ENCODE data around the gene TBK1.

The TBK1 gene

DNA sequence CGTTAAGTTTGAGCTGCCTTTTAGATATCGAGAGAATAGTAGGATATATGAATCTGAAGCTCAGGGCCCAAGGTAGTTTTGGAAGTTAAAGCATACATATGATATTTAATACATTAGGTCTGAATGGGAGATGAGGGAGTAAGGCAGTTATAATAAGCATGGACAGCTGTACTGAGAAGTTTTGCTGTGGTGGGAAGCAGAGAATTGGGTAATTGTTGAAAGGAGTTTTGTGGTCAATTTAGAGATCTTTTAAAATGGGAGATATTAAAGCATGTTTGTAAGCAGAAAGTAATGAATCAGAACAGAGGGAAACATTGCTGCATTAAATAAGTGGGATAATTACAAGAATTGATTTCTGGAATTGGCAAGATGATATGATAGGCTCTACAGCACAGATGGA is 21.3 kb downstream of the TBK1 start:
- Histone ChIP-seq H3K4me3 (ENCODE audit: low read length) (no peak overlapping the region), H3K27me3 (ENCODE audit: insufficient read depth, low read length) (no peaks in the 10 kb centered on the region), H3K4me1 (ENCODE audit: insufficient read depth, low read length) (no peaks in the 10 kb centered on the region), H3K9me3 (ENCODE audit: insufficient read depth, low read depth, low read length) (peaks cover 16% of the 10 kb centered on the region), H3K36me3 (ENCODE audit: insufficient read depth, low read length) (peaks cover 82% of the 10 kb centered on the region), H3K9ac (ENCODE audit: low read depth, low read length) (no peak overlapping the region), H3K27ac (ENCODE audit: low read depth, low read length) (no peak overlapping the region)
- over 99% methylated on average over 2 of the region's 2 CpGs for WGBS

DNA sequence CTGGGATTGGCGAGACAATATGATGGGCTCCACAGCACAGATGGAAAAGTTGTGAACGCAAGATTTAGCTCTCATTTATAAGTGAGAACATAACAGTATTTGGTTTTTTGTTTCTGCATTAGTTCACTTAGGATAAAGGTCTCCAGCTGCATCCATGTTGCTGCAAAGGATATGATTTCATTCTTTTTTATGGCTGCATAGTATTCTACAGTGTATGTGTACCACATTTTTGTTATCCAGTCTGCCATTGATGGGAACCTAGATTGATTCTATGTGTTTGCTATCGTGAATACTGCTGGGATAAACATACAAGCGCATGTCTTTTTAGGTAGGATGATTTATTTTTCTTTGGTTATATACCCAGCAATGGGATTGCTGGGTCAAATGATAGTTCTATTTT is 23.6 kb downstream of the TBK1 start:
- no peak overlapping the region for H3K4me3 ChIP-seq (ENCODE audit: low read length)
- WGBS: 97% methylated on average over 4 of the region's 4 CpGs
- peaks cover 79% of the 10 kb centered on the region for H3K36me3 ChIP-seq (ENCODE audit: insufficient read depth, low read length)

DNA sequence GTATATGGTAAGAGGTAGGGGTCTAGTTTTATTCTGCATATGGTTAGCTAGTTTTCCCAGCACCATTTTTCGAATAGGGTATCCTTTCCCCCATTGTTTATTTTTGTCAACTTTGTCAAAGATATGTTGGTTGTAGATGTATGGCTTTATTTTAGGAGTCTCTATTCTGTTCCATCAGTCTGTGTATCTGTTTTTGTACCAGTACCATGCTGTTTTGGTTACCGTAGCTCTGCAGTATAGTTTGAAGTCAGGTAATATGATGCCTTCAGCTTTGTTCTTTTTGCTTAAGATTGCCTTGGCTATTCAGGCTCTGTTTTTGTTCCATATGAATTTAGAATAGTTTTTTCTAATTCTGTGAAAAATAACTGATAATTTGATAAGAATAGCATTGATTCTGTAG is 24.9 kb downstream of the TBK1 start:
- no peak overlapping the region for H3K9ac ChIP-seq (ENCODE audit: low read depth, low read length)
- H3K27me3 ChIP-seq (ENCODE audit: insufficient read depth, low read length): no peaks in the 10 kb centered on the region
- no peak overlapping the region for H3K4me3 ChIP-seq (ENCODE audit: low read length)
- H3K4me1 ChIP-seq (ENCODE audit: insufficient read depth, low read length): no peaks in the 10 kb centered on the region
- H3K36me3 ChIP-seq (ENCODE audit: insufficient read depth, low read length): peaks cover 81% of the 10 kb centered on the region
- peaks cover 16% of the 10 kb centered on the region for H3K9me3 ChIP-seq (ENCODE audit: insufficient read depth, low read depth, low read length)
- WGBS: 100% methylated on average over 2 of the region's 2 CpGs
- no peak overlapping the region for H3K27ac ChIP-seq (ENCODE audit: low read depth, low read length)

More for the DNA sequence above, 23.6 kb downstream of the TBK1 start:
- Histone ChIP-seq H3K27ac (ENCODE audit: low read depth, low read length) (no peak overlapping the region), H3K9ac (ENCODE audit: low read depth, low read length) (no peak overlapping the region), H3K9me3 (ENCODE audit: insufficient read depth, low read depth, low read length) (peaks cover 16% of the 10 kb centered on the region), H3K4me1 (ENCODE audit: insufficient read depth, low read length) (no peaks in the 10 kb centered on the region), H3K27me3 (ENCODE audit: insufficient read depth, low read length) (no peaks in the 10 kb centered on the region)

DNA sequence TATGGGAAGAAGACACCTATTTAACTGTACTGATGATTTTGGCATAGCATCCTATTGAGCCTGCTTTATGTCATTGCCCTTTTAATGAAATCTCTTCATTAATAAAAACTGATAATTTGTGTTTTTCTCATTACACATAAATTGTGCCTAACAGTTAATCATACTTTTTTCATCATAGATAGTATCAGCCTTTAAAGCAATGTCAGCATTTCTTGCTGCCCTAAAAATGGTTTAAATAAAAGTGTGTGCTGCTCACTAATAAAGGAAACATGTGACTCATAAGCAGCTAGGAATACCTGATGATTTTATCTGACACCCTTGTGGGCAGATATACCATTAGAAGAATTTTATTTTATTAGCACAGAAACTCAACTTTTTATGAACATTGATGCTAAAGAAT is 26.7 kb downstream of the TBK1 start:
- no peak overlapping the region for H3K9ac ChIP-seq (ENCODE audit: low read depth, low read length)
- H3K9me3 ChIP-seq (ENCODE audit: insufficient read depth, low read depth, low read length): peaks cover 16% of the 10 kb centered on the region
- H3K4me3 ChIP-seq (ENCODE audit: low read length): no peak overlapping the region
- H3K36me3 ChIP-seq (ENCODE audit: insufficient read depth, low read length): peaks cover 84% of the 10 kb centered on the region
- no peaks in the 10 kb centered on the region for H3K4me1 ChIP-seq (ENCODE audit: insufficient read depth, low read length)
- H3K27ac ChIP-seq (ENCODE audit: low read depth, low read length): no peak overlapping the region
- no peaks in the 10 kb centered on the region for H3K27me3 ChIP-seq (ENCODE audit: insufficient read depth, low read length)

DNA sequence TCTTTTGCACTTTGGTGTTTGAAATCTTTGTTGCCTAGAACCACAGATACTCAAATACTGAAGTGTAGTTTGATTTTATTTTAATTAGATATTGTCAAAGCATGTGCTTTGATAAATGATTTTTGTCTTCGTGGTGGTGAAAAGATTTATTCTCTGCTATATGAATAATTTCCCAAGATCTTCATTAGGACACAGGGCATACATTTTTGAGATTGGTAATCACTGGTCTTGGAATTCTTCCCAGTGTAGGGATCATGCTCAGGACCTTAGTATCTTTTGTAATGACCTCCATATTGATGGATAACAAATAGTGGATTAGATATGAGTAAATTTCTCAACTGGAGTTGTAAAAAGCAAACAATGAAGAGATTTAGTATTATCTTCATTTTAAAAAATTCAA is 28.2 kb downstream of the TBK1 start:
- H3K4me1 ChIP-seq (ENCODE audit: insufficient read depth, low read length): no peaks in the 10 kb centered on the region
- H3K4me3 ChIP-seq (ENCODE audit: low read length): no peak overlapping the region
- H3K9me3 ChIP-seq (ENCODE audit: insufficient read depth, low read depth, low read length): peaks cover 14% of the 10 kb centered on the region
- H3K27ac ChIP-seq (ENCODE audit: low read depth, low read length): no peak overlapping the region
- H3K9ac ChIP-seq (ENCODE audit: low read depth, low read length): no peak overlapping the region
- peaks cover 84% of the 10 kb centered on the region for H3K36me3 ChIP-seq (ENCODE audit: insufficient read depth, low read length)
- WGBS: no CpG with 5 or more reads among the region's 1 CpG
- no peaks in the 10 kb centered on the region for H3K27me3 ChIP-seq (ENCODE audit: insufficient read depth, low read length)

DNA sequence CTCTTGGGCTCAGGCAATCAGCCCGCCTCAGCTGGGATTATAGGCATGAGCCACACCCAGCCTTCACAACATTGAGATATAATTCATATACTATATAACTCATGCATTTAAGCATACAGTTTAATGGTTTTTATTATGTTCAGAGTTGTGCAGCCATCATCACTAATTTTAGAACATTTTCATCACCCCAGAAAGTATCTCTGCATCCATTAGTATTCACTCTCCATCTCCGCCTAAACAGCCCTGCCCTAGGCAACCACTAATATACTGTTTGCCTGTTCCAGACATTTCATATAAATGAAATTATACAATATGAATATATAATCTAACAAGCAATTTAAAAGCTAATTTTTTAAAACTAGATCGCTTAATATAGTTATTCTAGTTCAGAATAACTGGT is 34.7 kb downstream of the TBK1 start:
- Histone ChIP-seq H3K27ac (ENCODE audit: low read depth, low read length) (no peak overlapping the region), H3K9me3 (ENCODE audit: insufficient read depth, low read depth, low read length) (no peaks in the 10 kb centered on the region), H3K27me3 (ENCODE audit: insufficient read depth, low read length) (no peaks in the 10 kb centered on the region), H3K4me3 (ENCODE audit: low read length) (no peak overlapping the region), H3K4me1 (ENCODE audit: insufficient read depth, low read length) (no peaks in the 10 kb centered on the region), H3K9ac (ENCODE audit: low read depth, low read length) (no peak overlapping the region), H3K36me3 (ENCODE audit: insufficient read depth, low read length) (peaks cover 97% of the 10 kb centered on the region)
- WGBS: 100% methylated on average over 2 of the region's 3 CpGs

DNA sequence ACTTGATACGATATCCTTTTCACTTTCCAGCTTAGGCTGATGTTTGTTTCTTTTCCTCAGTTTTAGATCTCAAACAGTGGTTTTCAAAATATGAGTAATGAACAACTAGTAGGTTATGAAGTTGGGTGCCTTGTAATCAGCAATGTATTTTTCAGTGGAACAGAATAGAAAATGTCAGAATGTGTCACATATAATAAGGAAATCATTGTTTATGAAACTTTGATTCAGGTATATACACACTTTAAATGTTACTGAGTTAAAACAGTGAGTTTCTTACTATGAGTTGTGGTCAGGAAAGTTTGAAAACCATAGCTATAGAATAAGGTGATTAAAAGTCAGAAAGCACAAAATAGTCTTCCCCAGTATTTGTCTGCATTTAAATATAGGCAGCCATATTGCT is 39.8 kb downstream of the TBK1 start:
- WGBS: 100% methylated on average over 1 of the region's 1 CpG
- H3K9me3 ChIP-seq (ENCODE audit: insufficient read depth, low read depth, low read length): no peaks in the 10 kb centered on the region
- no peaks in the 10 kb centered on the region for H3K4me1 ChIP-seq (ENCODE audit: insufficient read depth, low read length)

DNA sequence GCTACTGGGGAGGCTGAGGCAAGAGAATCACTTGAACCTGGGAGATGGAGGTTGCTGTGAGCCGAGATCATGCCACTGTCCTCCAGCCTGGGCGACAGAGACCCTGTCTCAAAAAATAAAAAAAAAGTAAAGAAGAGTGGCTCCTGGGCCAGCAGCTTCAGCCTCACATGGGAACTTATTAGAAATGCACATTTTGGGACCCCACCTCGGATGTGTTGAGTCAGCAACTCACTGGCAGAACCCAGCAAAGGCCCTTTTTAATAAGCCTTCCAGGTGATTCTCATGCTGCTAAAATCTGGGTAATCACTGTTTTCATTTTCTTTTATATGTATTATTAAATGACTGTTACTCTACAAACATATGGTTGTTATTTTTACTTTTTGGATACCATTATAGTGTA is 41.6 kb downstream of the TBK1 start:
- Histone ChIP-seq H3K27ac (ENCODE audit: low read depth, low read length) (no peak overlapping the region), H3K9me3 (ENCODE audit: insufficient read depth, low read depth, low read length) (no peaks in the 10 kb centered on the region), H3K27me3 (ENCODE audit: insufficient read depth, low read length) (no peaks in the 10 kb centered on the region), H3K9ac (ENCODE audit: low read depth, low read length) (no peak overlapping the region), H3K4me3 (ENCODE audit: low read length) (no peak overlapping the region), H3K36me3 (ENCODE audit: insufficient read depth, low read length) (peaks cover 95% of the 10 kb centered on the region), H3K4me1 (ENCODE audit: insufficient read depth, low read length) (no peaks in the 10 kb centered on the region)
- 97% methylated on average over 3 of the region's 3 CpGs for WGBS

More for the DNA sequence above, 39.8 kb downstream of the TBK1 start:
- Histone ChIP-seq H3K27me3 (ENCODE audit: insufficient read depth, low read length) (no peaks in the 10 kb centered on the region), H3K36me3 (ENCODE audit: insufficient read depth, low read length) (peaks cover 95% of the 10 kb centered on the region), H3K9ac (ENCODE audit: low read depth, low read length) (no peak overlapping the region), H3K27ac (ENCODE audit: low read depth, low read length) (no peak overlapping the region), H3K4me3 (ENCODE audit: low read length) (no peak overlapping the region)

DNA sequence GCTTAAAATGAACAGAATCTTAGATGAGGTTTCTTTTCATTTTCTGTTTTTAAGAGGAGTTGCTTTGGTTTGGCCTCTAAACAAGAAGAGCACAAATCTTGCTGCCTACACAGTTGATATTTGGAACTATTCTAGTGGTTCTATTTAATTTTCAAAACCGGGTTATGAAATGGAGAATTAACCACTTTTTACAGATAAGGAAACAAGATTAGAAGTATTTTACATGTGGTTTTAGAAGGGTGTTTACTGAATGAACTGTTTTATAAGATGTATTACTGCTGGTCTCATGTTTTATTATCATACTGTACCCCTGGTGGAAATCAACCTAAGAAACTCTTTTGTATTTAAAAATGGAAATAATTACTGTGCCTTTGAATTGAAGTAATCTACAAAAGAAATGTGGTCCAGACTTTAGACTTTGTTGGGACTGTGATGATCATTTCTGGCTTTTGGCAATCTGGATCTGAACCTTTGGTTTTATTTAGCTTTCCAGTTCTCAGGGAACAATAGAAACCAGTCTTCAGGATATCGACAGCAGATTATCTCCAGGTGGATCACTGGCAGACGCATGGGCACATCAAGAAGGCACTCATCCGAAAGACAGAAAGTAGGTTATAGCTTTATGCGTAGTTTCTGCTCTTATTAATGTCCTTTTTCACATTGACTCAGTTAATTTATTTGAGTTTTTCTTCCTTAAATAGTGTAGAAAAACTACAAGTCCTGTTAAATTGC is 43.2 kb downstream of the TBK1 start:
- Histone ChIP-seq H3K9me3 (ENCODE audit: insufficient read depth, low read depth, low read length) (no peaks in the 10 kb centered on the region), H3K36me3 (ENCODE audit: insufficient read depth, low read length) (peaks cover 93% of the 10 kb centered on the region)

DNA sequence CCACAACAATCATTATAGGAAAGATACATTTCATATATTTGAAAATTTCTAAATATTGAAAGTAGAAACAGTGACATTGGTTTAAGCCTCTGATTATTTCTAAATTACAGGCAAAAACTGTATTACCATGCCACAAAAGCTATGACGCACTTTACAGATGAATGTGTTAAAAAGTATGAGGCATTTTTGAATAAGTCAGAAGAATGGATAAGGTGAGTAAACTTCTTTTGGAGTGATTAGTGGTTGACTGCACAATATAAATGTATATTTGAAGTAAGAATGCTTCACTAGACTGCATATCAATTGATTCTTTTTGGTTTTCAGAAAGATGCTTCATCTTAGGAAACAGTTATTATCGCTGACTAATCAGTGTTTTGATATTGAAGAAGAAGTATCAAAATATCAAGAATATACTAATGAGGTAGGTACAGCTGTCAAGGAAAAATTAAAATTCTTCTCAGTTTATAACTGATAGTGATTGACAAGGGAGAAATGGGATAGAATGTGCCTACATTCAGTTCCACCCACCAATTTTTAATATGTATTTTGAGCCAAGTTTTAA is 45.0 kb downstream of the TBK1 start:
- no peaks in the 10 kb centered on the region for H3K9me3 ChIP-seq (ENCODE audit: insufficient read depth, low read depth, low read length)
- H3K27ac ChIP-seq (ENCODE audit: low read depth, low read length): no peak overlapping the region
- no peak overlapping the region for H3K9ac ChIP-seq (ENCODE audit: low read depth, low read length)
- 95% methylated on average over 2 of the region's 2 CpGs for whole genome bisulfite sequencing
- H3K4me1 ChIP-seq (ENCODE audit: insufficient read depth, low read length): no peaks in the 10 kb centered on the region
- H3K36me3 ChIP-seq (ENCODE audit: insufficient read depth, low read length): peaks cover 87% of the 10 kb centered on the region
- no peaks in the 10 kb centered on the region for H3K27me3 ChIP-seq (ENCODE audit: insufficient read depth, low read length)
- H3K4me3 ChIP-seq (ENCODE audit: low read length): no peak overlapping the region

More for the DNA sequence above, 43.2 kb downstream of the TBK1 start:
- Histone ChIP-seq H3K27me3 (ENCODE audit: insufficient read depth, low read length) (no peaks in the 10 kb centered on the region), H3K4me1 (ENCODE audit: insufficient read depth, low read length) (no peaks in the 10 kb centered on the region), H3K4me3 (ENCODE audit: low read length) (no peak overlapping the region), H3K9ac (ENCODE audit: low read depth, low read length) (no peak overlapping the region), H3K27ac (ENCODE audit: low read depth, low read length) (no peak overlapping the region)
- 97% methylated on average over 5 of the region's 5 CpGs for WGBS

DNA sequence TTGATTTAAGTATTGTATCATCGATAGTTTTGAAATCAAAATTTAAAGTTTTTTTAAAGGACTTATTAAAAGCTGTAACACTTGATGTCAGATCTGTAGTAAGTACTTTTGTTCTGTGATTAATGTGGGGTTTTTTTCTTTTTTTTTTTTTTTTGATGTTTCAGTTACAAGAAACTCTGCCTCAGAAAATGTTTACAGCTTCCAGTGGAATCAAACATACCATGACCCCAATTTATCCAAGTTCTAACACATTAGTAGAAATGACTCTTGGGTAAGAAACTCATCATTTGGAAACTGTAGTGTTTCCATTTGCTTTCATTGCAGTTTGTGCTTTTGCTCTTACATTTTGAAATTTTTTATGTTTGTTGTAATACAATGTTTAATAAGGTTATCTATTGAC is 45.6 kb downstream of the TBK1 start:
- Histone ChIP-seq H3K4me3 (ENCODE audit: low read length) (no peak overlapping the region), H3K4me1 (ENCODE audit: insufficient read depth, low read length) (no peaks in the 10 kb centered on the region), H3K27ac (ENCODE audit: low read depth, low read length) (no peak overlapping the region), H3K9ac (ENCODE audit: low read depth, low read length) (no peak overlapping the region), H3K9me3 (ENCODE audit: insufficient read depth, low read depth, low read length) (no peaks in the 10 kb centered on the region), H3K36me3 (ENCODE audit: insufficient read depth, low read length) (peaks cover 84% of the 10 kb centered on the region), H3K27me3 (ENCODE audit: insufficient read depth, low read length) (no peaks in the 10 kb centered on the region)
- WGBS: 92% methylated on average over 1 of the region's 1 CpG
